Activated CD4-positive, alpha-beta memory T cell treated with anti-CD3 and anti-CD28 coated beads, Interleukin-2, amount 10 ng/mL, durations not matched to agents 7 days and 5 days (primary cell): ENCODE results near the gene WDR7. TPM values are rescaled to one million over a fixed set of nuclear protein-coding genes. Genes with fewer than 3 reads are reported as not detected.

ENCODE experiments used
- CTCF ChIA-PET: fragments of 350-600 bp; sonication (Branson Sonifier 250); formaldehyde crosslinking; loops from one replicate; lab custom pipeline; 2021; ENCODE audit warnings: antibody characterized with exemption, inconsistent platforms; lab: Charles Lee
- POLR2A ChIA-PET: fragments of 350-600 bp; sonication (Branson Sonifier 250); formaldehyde crosslinking; loops from one replicate; lab custom pipeline; 2021; ENCODE audit warnings: antibody characterized with exemption; lab: Charles Lee
- DNase-seq: peaks from one replicate; pipeline ENCODE4 v3.0.0-alpha.2; 2020
- H3K27ac Mint-ChIP-seq: one replicate; pipeline ENCODE4 v1.8.0; 2021; ENCODE audit warnings: mild to moderate bottlenecking, mixed read lengths
- H3K27me3 Mint-ChIP-seq: one replicate; pipeline ENCODE4 v1.8.0; 2021; ENCODE audit warnings: mixed read lengths
- H3K36me3 Mint-ChIP-seq: one replicate; pipeline ENCODE4 v1.8.0; 2021; ENCODE audit warnings: low read depth, mixed read lengths
- H3K4me1 Mint-ChIP-seq: one replicate; pipeline ENCODE4 v1.8.0; 2021; ENCODE audit warnings: mixed read lengths
- H3K4me3 Mint-ChIP-seq: one replicate; pipeline ENCODE4 v1.8.0; 2021; ENCODE audit warnings: mild to moderate bottlenecking, mixed read lengths
- H3K9me3 Mint-ChIP-seq: one replicate; pipeline ENCODE4 v1.8.0; 2021; ENCODE audit warnings: mixed read lengths
- total RNA-seq, 2 experiments: library from RNA; stranded (reverse); gene quantifications; one replicate each; pipeline ENCODE4 v1.2.3, GENCODE V29; 2021

The WDR7 gene
- total RNA-seq, 2 experiments from 2014 or later, result 29.1 to 33.0 TPM

- H3K4me1 Mint-ChIP-seq, result peaks cover 13% of the 10 kb centered on the region
- POLR2A ChIA-PET, result no interaction called here
- no peaks in the 10 kb centered on the region for H3K27me3 Mint-ChIP-seq
- no peaks in the 10 kb centered on the region for H3K9me3 Mint-ChIP-seq
- CTCF ChIA-PET, result no interaction called here
- no peak overlapping the region for H3K4me3 Mint-ChIP-seq
- peaks cover under 1% of the 10 kb centered on the region for H3K36me3 Mint-ChIP-seq
- no peak for DNase-seq
- no peak overlapping the region for H3K27ac Mint-ChIP-seq
These were observed 268.0 kb downstream of the WDR7 start for GRCh38 chr18:56919190-56919589.

- CTCF ChIA-PET, result no interaction called here
- H3K27ac Mint-ChIP-seq, result no peak overlapping the region
- H3K9me3 Mint-ChIP-seq, result no peaks in the 10 kb centered on the region
- DNase-seq, result no peak
- no peaks in the 10 kb centered on the region for H3K27me3 Mint-ChIP-seq
- H3K4me1 Mint-ChIP-seq, result peaks cover 13% of the 10 kb centered on the region
- H3K4me3 Mint-ChIP-seq, result no peak overlapping the region
- POLR2A ChIA-PET, result no interaction called here
- H3K36me3 Mint-ChIP-seq, result peaks cover 5% of the 10 kb centered on the region
These were observed 270.8 kb downstream of the WDR7 start for GRCh38 chr18:56921896-56922480.

- DNase-seq, result no peak
- no peak overlapping the region for H3K4me3 Mint-ChIP-seq
- H3K9me3 Mint-ChIP-seq, result no peaks in the 10 kb centered on the region
- ChIA-PET CTCF (no interaction called here), POLR2A (no interaction called here)
- H3K27me3 Mint-ChIP-seq, result no peaks in the 10 kb centered on the region
- peaks cover 7% of the 10 kb centered on the region for H3K36me3 Mint-ChIP-seq
- no peak overlapping the region for H3K27ac Mint-ChIP-seq
- peaks cover 10% of the 10 kb centered on the region for H3K4me1 Mint-ChIP-seq
These were observed 275.6 kb downstream of the WDR7 start for GRCh38 chr18:56926734-56927133.

- Mint-ChIP-seq H3K27ac (no peak overlapping the region), H3K27me3 (no peaks in the 10 kb centered on the region), H3K4me1 (peaks cover 3% of the 10 kb centered on the region), H3K36me3 (peaks cover 7% of the 10 kb centered on the region), H3K4me3 (no peak overlapping the region), H3K9me3 (no peaks in the 10 kb centered on the region)
- CTCF ChIA-PET, result no interaction called here
- no peak for DNase-seq
- POLR2A ChIA-PET, result no interaction called here
These were observed 276.6 kb downstream of the WDR7 start for GRCh38 chr18:56927786-56928185.

- POLR2A ChIA-PET, result no interaction called here
- no peak overlapping the region for H3K4me3 Mint-ChIP-seq
These were observed 278.7 kb downstream of the WDR7 start for GRCh38 chr18:56929886-56930285.

GRCh38 chr18:56933472-56933871 lies 282.3 kb downstream of the WDR7 start:
- no peak for DNase-seq
- CTCF ChIA-PET, result no interaction called here
- H3K36me3 Mint-ChIP-seq, result peaks cover 7% of the 10 kb centered on the region
- H3K27me3 Mint-ChIP-seq, result no peaks in the 10 kb centered on the region
- POLR2A ChIA-PET, result no interaction called here
- no peak overlapping the region for H3K27ac Mint-ChIP-seq
- no peaks in the 10 kb centered on the region for H3K9me3 Mint-ChIP-seq
- no peaks in the 10 kb centered on the region for H3K4me1 Mint-ChIP-seq
- H3K4me3 Mint-ChIP-seq, result no peak overlapping the region

More at GRCh38 chr18:56929886-56930285, 278.7 kb downstream of the WDR7 start:
- Mint-ChIP-seq H3K27me3 (no peaks in the 10 kb centered on the region), H3K27ac (no peak overlapping the region), H3K9me3 (no peaks in the 10 kb centered on the region), H3K4me1 (peaks cover 3% of the 10 kb centered on the region), H3K36me3 (peaks cover 7% of the 10 kb centered on the region)
- no peak for DNase-seq
- CTCF ChIA-PET, result no interaction called here

GRCh38 chr18:56934131-56934530 lies 283.0 kb downstream of the WDR7 start:
- ChIA-PET CTCF (no interaction called here), POLR2A (no interaction called here)

GRCh38 chr18:56934906-56935305 lies 283.7 kb downstream of the WDR7 start:
- ChIA-PET CTCF (no interaction called here), POLR2A (no interaction called here)
- no peaks in the 10 kb centered on the region for H3K9me3 Mint-ChIP-seq
- H3K27ac Mint-ChIP-seq, result no peak overlapping the region
- no peak overlapping the region for H3K4me3 Mint-ChIP-seq
- H3K27me3 Mint-ChIP-seq, result no peaks in the 10 kb centered on the region
- no peaks in the 10 kb centered on the region for H3K4me1 Mint-ChIP-seq
- no peak for DNase-seq
- peaks cover 7% of the 10 kb centered on the region for H3K36me3 Mint-ChIP-seq

More at GRCh38 chr18:56934131-56934530, 283.0 kb downstream of the WDR7 start:
- no peak for DNase-seq
- H3K4me3 Mint-ChIP-seq, result no peak overlapping the region
- H3K36me3 Mint-ChIP-seq, result peaks cover 7% of the 10 kb centered on the region
- no peaks in the 10 kb centered on the region for H3K4me1 Mint-ChIP-seq
- H3K27ac Mint-ChIP-seq, result no peak overlapping the region
- no peaks in the 10 kb centered on the region for H3K27me3 Mint-ChIP-seq
- no peaks in the 10 kb centered on the region for H3K9me3 Mint-ChIP-seq

GRCh38 chr18:56935434-56936040 lies 284.4 kb downstream of the WDR7 start:
- Mint-ChIP-seq H3K4me1 (no peaks in the 10 kb centered on the region), H3K27ac (no peak overlapping the region), H3K36me3 (peaks cover 7% of the 10 kb centered on the region), H3K27me3 (no peaks in the 10 kb centered on the region), H3K4me3 (no peak overlapping the region), H3K9me3 (no peaks in the 10 kb centered on the region)
- DNase-seq, result no peak
- ChIA-PET POLR2A (no interaction called here), CTCF (no interaction called here)

GRCh38 chr18:56936457-56936856 lies 285.3 kb downstream of the WDR7 start:
- no peaks in the 10 kb centered on the region for H3K9me3 Mint-ChIP-seq
- no peak overlapping the region for H3K4me3 Mint-ChIP-seq
- peaks cover 7% of the 10 kb centered on the region for H3K36me3 Mint-ChIP-seq
- H3K27ac Mint-ChIP-seq, result no peak overlapping the region
- DNase-seq, result no peak
- CTCF ChIA-PET, result interaction anchor here (0.6 kb wide), 1 partner anchor 188 kb away, joined by 3 read pairs; no protein-coding TSS in a partner anchor
- no peaks in the 10 kb centered on the region for H3K27me3 Mint-ChIP-seq
- POLR2A ChIA-PET, result no interaction called here
- no peaks in the 10 kb centered on the region for H3K4me1 Mint-ChIP-seq

- H3K4me1 Mint-ChIP-seq, result no peaks in the 10 kb centered on the region
- peaks cover 7% of the 10 kb centered on the region for H3K36me3 Mint-ChIP-seq
- ChIA-PET POLR2A (no interaction called here), CTCF (no interaction called here)
- H3K27me3 Mint-ChIP-seq, result no peaks in the 10 kb centered on the region
- H3K4me3 Mint-ChIP-seq, result no peak overlapping the region
- no peak for DNase-seq
- H3K9me3 Mint-ChIP-seq, result no peaks in the 10 kb centered on the region
- H3K27ac Mint-ChIP-seq, result no peak overlapping the region
These were observed 286.8 kb downstream of the WDR7 start for GRCh38 chr18:56937874-56938430.

GRCh38 chr18:56945171-56946083 lies 294.3 kb downstream of the WDR7 start:
- H3K27me3 Mint-ChIP-seq, result no peaks in the 10 kb centered on the region
- no peak overlapping the region for H3K4me3 Mint-ChIP-seq
- CTCF ChIA-PET, result no interaction called here
- POLR2A ChIA-PET, result no interaction called here
- H3K36me3 Mint-ChIP-seq, result peaks cover 3% of the 10 kb centered on the region
- H3K27ac Mint-ChIP-seq, result no peak overlapping the region
- H3K9me3 Mint-ChIP-seq, result no peaks in the 10 kb centered on the region
- no peaks in the 10 kb centered on the region for H3K4me1 Mint-ChIP-seq
- DNase-seq, result no peak

GRCh38 chr18:56947236-56947635 lies 296.1 kb downstream of the WDR7 start:
- no peak overlapping the region for H3K27ac Mint-ChIP-seq
- H3K4me3 Mint-ChIP-seq, result no peak overlapping the region
- POLR2A ChIA-PET, result no interaction called here
- peaks cover 3% of the 10 kb centered on the region for H3K36me3 Mint-ChIP-seq
- CTCF ChIA-PET, result no interaction called here
- H3K9me3 Mint-ChIP-seq, result no peaks in the 10 kb centered on the region
- H3K27me3 Mint-ChIP-seq, result no peaks in the 10 kb centered on the region
- no peak for DNase-seq
- no peaks in the 10 kb centered on the region for H3K4me1 Mint-ChIP-seq
